NOMO-1 treated with DMSO at 0.1 percent for 48 hours (cell line): ENCODE results near the gene CLIC5.

Experiments
- DNase-seq: peaks from one replicate; lab custom pipeline; 2025; ENCODE audit not compliant: unreplicated experiment; lab: John Stamatoyannopoulos, UW

CLIC5 gene

GRCh38 chr6:45900808-45901752, 114.6 kb downstream of the CLIC5 start:
- DNase-seq, result no peak

GRCh38 chr6:45899683-45899946, 116.0 kb downstream of the CLIC5 start:
- no peak for DNase-seq

DNA sequence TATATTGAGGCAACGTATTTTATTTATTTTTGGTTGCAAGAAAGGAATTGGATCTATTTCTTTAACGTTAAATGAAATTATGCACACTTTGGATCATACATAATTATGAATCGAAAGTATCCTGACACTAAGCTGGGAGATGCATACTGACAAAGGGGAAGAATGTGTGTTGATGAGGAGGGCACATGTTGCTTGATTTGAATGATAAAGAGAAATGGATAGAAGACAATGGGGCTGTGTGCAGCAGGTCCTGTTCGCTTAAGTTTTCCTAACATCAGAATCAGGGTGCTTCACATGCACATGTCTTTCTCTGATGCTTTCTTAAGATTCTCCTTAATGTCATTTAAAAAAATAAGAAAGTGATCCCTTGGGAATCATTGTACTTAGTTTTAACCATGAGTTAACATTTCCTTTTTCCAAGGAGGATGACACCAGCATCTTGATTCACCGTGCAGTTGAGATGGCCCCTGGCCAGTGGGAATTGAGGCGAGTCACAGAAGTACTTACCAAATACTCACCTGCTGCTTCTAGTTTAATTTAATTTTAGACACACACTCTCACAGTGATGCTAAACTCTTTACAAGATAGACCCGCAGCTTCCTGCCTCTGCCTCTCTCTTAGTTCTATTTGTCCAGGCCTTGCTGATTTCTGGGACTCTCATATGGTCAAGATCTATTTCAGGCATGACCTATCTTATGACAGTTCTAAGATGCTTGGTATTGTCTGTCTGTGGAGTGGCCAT, 116.5 kb downstream of the CLIC5 start:
- DNase-seq, result no peak

DNA sequence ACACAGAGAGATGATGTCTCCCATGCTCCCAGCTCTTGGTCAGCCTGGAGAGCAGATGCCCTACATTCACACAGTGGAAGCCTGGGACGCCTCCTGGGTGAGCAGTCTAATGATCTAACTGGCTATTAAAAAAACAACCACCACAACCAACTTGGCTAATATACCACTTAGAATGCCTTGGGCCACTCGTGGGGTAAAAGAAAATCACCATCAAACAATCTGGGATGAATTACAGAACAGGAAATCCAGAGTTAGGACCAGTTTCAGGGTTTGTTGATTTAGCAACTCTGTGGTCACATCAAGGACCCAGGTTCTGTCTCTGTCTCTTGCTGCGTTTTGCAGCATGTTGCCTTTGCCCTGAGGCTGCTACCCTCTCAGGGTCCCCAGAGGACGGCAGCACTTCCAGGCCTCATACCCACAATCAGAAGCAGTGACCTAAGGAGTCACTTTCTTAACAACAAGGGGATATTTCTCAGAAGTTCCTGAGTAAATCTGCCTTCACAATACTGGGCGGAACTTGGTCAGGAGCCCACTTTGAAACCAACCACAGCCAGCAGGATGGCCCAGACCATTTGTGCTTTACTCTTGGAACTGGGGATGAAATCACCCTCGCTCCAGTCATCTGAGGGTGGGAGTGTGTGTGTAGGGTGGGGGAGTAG, 118.7 kb downstream of the CLIC5 start:
- peak; percentile 51 for DNase-seq

GRCh38 chr6:45895569-45895968, 120.1 kb downstream of the CLIC5 start:
- no peak for DNase-seq

GRCh38 chr6:45892696-45893245, 122.9 kb downstream of the CLIC5 start:
- no peak for DNase-seq

- no peak for DNase-seq
Observed at GRCh38 chr6:45892196-45892595, 123.5 kb downstream of the CLIC5 start.

DNA sequence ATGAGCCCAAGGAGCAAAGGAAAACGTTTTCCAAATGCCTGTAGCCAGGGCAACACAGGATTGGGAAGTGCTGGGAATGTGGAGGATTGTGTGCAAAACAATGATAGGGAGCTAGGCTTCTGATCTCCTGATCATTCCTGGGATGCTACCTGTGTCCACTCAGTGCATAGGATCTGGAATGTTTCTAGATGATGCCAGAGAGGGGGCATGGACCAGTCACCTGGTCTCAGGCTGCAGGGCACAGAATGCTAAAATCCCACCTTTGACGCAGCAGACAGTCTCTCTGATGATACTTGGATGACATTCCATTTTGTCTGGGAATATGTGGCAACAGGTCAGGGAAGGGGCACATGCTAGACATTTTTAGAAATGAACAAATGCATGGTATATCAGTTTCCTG, 128.9 kb downstream of the CLIC5 start:
- DNase-seq, result no peak

- no peak for DNase-seq
Observed at GRCh38 chr6:45884336-45884735, 131.3 kb downstream of the CLIC5 start.

GRCh38 chr6:45882671-45883070, 133.0 kb downstream of the CLIC5 start:
- DNase-seq, result no peak

DNA sequence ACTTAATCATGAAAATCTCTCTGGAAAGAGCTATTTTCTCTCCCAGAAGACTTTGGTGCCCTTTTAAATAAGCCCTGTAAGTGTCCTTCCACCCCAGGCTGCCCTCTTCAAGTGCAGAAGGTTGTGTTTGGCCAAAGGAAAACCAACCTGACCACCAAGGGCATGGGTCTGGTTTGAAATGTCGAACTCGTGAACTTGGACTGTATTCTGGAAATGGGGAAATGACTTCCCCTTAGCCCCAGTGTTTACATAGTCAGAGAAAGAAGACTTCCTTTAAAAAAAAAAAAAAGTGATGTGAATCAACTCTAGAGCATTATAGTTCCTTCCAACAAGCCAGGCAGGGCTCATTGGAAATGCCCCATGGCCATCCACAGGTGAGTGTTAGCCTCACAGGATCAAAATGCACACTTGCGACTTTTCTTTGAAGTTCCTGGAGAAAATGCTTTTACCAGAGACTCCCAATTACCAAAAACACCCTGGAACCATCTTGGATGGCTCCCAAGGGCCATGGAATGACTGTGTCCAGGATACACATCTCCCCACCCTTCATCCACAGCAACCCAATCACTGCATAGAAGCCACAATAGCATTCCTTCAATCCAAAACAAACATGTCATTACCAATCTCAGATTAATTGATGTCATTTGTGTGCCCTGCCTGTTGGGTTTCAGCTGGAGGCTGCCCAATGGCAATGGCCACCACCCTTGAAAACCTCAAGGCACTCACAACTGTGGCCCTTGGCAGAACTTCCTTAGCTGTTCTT, 133.8 kb downstream of the CLIC5 start:
- DNase-seq, result no peak

DNA sequence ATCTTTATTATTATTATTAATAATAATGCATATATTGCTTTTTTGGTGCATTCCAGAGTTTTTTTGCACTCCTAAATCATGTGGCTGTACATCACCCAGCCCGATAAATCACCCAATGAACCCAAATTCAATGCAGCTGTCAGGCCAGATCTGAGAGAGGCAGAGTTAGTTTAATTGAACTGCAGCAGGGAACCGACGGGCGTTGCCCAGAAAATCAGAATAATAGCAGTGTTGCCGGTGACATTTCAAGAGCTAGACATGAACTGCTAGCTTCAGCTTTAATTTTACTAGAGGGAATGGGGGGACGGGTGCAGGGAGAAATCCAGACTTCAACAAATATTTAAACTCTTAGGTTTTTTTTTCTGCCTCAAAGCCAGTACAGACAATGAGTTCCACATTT, 135.0 kb downstream of the CLIC5 start:
- no peak for DNase-seq

DNA sequence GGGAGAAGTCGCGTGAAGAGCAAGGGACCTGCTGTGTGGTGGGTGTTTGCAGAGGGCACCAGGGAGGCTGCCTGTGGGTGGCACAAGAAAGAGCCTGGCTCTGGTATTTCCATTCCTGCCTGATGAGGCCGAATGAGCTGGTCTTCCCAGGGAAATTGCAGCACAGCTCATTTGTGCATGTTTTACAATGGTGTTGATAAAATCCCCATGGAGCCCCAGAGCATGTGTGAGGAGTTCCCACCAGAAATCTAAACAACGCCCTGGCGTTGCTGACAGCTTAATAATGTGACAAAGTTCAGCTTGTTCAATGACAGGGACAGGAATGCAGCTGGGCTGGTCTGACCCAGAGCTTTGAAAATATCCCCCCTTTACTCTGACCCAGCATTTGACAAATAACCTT, 135.5 kb downstream of the CLIC5 start:
- no peak for DNase-seq

DNA sequence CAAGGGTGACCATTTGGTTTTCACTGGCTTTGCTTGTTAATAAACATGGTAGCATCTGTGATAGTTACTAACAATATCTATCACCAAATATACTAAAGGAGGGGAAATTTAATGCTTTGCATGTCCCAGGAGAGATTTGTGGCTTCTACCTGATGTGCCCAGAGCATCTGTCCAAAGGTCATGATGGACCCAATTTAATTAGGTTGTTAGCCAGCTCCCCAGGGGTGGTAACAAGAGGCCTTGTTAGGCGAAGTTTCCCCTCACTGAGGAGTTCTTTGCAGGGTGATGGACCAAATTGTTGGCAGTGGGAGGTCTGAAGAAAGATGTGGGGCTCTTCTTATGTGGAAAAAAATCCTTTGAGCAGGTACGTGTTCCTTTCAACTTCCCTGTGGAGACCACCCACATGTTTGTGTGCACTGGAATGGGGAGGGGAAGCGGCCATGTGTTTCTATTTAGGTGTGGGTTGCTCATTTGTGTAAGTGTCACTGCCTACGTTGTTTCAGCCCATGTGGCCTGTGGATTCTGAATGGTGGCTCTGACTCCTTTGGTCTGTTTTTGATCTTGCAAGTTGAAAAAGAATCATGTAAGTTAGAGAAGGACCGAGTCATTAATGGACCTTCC, 137.6 kb downstream of the CLIC5 start:
- DNase-seq, result no peak

DNA sequence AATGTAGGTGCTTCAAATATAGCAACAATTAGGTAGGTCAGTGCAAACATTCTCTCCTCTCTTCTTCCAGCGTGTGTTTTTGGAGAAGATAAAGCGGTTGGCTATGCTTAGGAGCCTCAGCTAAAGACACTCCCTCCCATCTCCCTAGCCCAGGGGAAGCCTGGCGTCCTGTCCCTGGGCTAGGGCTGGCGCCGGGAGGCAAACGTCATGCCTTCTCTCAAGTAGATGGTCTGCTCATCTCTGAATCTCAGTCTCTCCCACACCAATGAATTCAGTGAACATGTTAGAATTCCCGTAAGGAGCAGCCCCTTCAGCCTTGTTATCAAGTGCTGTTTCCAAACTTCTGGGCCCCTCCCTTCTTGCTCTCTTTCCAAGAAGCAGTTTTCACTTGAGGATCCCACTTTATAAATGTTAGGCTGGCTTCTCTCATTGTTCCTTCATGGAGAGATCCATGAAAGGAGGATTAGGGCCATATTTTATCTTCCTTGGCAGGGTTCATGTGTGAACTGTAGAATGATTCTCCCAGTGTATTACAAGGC, 142.8 kb downstream of the CLIC5 start:
- no peak for DNase-seq

- no peak for DNase-seq
Observed at GRCh38 chr6:45870531-45870930, 145.1 kb downstream of the CLIC5 start.

GRCh38 chr6:45864651-45865050, 151.0 kb downstream of the CLIC5 start:
- DNase-seq, result no peak

GRCh38 chr6:45858691-45859090, 157.0 kb downstream of the CLIC5 start:
- DNase-seq, result no peak

DNA sequence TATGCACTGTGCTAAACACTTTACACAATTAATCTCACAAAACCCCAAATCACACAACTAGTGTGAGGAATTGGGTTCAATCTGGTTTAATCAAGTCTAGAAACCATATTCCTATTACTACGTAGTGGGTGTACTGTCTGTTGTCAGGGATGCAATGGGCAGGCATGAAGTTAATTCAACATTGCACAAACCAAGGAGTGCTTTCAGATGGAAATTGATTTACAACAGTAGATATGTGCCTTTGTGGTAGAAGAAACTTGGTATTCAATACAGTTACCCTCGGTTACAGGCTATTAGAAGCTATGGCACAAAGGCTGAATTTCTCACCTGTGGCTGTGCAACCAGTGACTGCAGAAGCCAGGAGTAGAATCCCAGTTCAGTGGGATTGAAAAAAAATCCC, 157.8 kb downstream of the CLIC5 start:
- DNase-seq, result no peak
